H1 (cell line): Measurements from ENCODE around the gene PTPRD.

Source experiments
- POLR2A ChIP-seq, 2 experiments: IDR thresholded peaks; 1 replicate in 1 of 2; 2 replicates in 1 of 2; pipeline ENCODE4 v1.6.1; 2011; ENCODE audit warnings: low read depth in 2 of 2, low read length in 2 of 2, mild to moderate bottlenecking in 2 of 2; ENCODE audit errors: control extremely low read depth in 1 of 2
- SP1 ChIP-seq: IDR thresholded peaks from 2 replicates; pipeline ENCODE4 v1.6.1; 2011; ENCODE audit warnings: low read depth, low read length
- SUZ12 ChIP-seq: fragments of 200-600 bp; sonication (generic); IDR thresholded peaks from 2 replicates; pipeline ENCODE4 v1.6.1; 2012; ENCODE audit warnings: mild to moderate bottlenecking, inconsistent platforms, low read length, moderate library complexity, mixed read lengths
- TF ChIP-seq, protein P1 (sequence below), 3 experiments: IDR thresholded peaks; 1 replicate in 2 of 3; 2 replicates in 1 of 3; pipeline versions ENCODE4 v1.5.1 to v1.6.1; 2011; ENCODE audit warnings: low read length in 3 of 3, mild to moderate bottlenecking in 3 of 3, inconsistent platforms in 2 of 3, low read depth in 1 of 3, moderate library complexity in 1 of 3; ENCODE audit not compliant: insufficient read depth in 1 of 3; ENCODE audit errors: control extremely low read depth in 1 of 3

DNA sequence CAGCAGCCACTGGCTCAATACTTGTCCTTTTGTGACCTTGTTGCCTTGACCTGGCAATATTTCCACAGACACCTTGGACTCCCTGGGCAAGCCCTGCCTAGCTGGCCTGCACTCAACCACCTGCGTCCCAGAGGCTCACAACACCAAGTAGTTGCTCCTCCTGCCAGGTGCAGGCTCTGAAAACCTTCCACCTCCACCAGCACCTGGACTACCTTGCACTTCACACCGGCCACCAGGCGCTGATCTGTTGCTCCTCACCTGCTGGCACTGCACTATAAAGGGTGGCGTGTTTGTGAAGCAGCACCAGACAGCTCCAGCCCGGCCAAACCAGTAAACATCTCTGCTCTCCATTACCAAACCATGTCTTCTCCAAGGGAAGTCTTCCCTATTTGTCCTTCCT, 997.7 kb downstream of the PTPRD start:
- TF ChIP-seq SP1, result no peak
- TF ChIP-seq SUZ12, result no peak
- no peak for TF ChIP-seq POLR2A (IDR thresholded peaks at IDR 0.05; ENCODE audit: control extremely low read depth in 1 of 2, low read depth in 2 of 2, low read length in 2 of 2)
- TF ChIP-seq, protein P1, sequence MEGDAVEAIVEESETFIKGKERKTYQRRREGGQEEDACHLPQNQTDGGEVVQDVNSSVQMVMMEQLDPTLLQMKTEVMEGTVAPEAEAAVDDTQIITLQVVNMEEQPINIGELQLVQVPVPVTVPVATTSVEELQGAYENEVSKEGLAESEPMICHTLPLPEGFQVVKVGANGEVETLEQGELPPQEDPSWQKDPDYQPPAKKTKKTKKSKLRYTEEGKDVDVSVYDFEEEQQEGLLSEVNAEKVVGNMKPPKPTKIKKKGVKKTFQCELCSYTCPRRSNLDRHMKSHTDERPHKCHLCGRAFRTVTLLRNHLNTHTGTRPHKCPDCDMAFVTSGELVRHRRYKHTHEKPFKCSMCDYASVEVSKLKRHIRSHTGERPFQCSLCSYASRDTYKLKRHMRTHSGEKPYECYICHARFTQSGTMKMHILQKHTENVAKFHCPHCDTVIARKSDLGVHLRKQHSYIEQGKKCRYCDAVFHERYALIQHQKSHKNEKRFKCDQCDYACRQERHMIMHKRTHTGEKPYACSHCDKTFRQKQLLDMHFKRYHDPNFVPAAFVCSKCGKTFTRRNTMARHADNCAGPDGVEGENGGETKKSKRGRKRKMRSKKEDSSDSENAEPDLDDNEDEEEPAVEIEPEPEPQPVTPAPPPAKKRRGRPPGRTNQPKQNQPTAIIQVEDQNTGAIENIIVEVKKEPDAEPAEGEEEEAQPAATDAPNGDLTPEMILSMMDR (IDR thresholded peaks at IDR 0.05; ENCODE audit: control extremely low read depth in 1 of 3, insufficient read depth in 1 of 3, low read depth in 1 of 3, low read length in 3 of 3), result no peak
